Ovary (tissue), 3 donors: ENCODE measurements around the gene PCDHGA2.

Experiments used
- POLR2A ChIP-seq: fragments of 450-650 bp; IDR thresholded peaks from one replicate; pipeline ENCODE4 v1.6.1; 2017; ENCODE audit warnings: antibody characterized with exemption, mild to moderate bottlenecking, moderate library complexity
- TF ChIP-seq, protein P1 (sequence below), 3 donors: fragments of 450-650 bp in 2 of 3; fragments of 200-600 bp in 1 of 3; IDR thresholded peaks; one replicate each; pipeline versions ENCODE4 v1.5.1 to v1.8.0; 2016 to 2022; ENCODE audit warnings: antibody characterized with exemption in 3 of 3, mild to moderate bottlenecking in 1 of 3
- donor health status: DM: no; HTN: no; CAD: no.

GRCh38 chr5:141383345-141383744 is 44.8 kb downstream of the PCDHGA2 start:
- TF ChIP-seq, protein P1, sequence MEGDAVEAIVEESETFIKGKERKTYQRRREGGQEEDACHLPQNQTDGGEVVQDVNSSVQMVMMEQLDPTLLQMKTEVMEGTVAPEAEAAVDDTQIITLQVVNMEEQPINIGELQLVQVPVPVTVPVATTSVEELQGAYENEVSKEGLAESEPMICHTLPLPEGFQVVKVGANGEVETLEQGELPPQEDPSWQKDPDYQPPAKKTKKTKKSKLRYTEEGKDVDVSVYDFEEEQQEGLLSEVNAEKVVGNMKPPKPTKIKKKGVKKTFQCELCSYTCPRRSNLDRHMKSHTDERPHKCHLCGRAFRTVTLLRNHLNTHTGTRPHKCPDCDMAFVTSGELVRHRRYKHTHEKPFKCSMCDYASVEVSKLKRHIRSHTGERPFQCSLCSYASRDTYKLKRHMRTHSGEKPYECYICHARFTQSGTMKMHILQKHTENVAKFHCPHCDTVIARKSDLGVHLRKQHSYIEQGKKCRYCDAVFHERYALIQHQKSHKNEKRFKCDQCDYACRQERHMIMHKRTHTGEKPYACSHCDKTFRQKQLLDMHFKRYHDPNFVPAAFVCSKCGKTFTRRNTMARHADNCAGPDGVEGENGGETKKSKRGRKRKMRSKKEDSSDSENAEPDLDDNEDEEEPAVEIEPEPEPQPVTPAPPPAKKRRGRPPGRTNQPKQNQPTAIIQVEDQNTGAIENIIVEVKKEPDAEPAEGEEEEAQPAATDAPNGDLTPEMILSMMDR (IDR thresholded peaks at IDR 0.05), result no peak
- TF ChIP-seq POLR2A, result no peak
